Common myeloid progenitor, CD34-positive (primary cell): ENCODE results near the gene MAX.
A peak's percentile ranks its signal among the peaks of the same experiment; 100 is the strongest.
"Not testable (repeated sequence)": the region's sequence is repeated elsewhere in the genome, so short reads cannot be mapped to it uniquely, and the experiment has no call there.

Source experiments
- CTCF ChIA-PET: fragments of 350-600 bp; sonication (Branson Sonifier 250); formaldehyde crosslinking; loops from one replicate; lab custom pipeline; 2021; ENCODE audit warnings: antibody characterized with exemption; lab: Charles Lee
- POLR2A ChIA-PET: fragments of 350-600 bp; sonication (Branson Sonifier 250); formaldehyde crosslinking; loops from one replicate; lab custom pipeline; 2021; ENCODE audit warnings: antibody characterized with exemption; lab: Charles Lee
- DNase-seq, 3 donors: peaks; one replicate each; pipeline versions ENCODE4 v3.0.0 to v3.0.0-alpha.2; 2013
- H3K27ac ChIP-seq, 2 experiments: 1 replicate in 1 of 2; 2 replicates in 1 of 2; pipeline ENCODE4 v1.7.0; 2013; ENCODE audit warnings: inconsistent platforms in 2 of 2, low read length in 2 of 2, mild to moderate bottlenecking in 2 of 2, low read depth in 1 of 2, moderate library complexity in 1 of 2; ENCODE audit not compliant: severe bottlenecking in 2 of 2, insufficient read depth in 1 of 2, poor library complexity in 1 of 2
- H3K27me3 ChIP-seq, 5 experiments: replicated peaks in 2 of 5; 1 replicate in 3 of 5; 2 replicates in 2 of 5; pipeline versions ENCODE4 v1.6.1 to v1.7.0; 2013; ENCODE audit warnings: low read length in 4 of 5, mild to moderate bottlenecking in 2 of 5, moderate library complexity in 2 of 5, inconsistent platforms in 1 of 5; ENCODE audit not compliant: insufficient read depth in 5 of 5, control insufficient read depth in 4 of 5
- H3K36me3 ChIP-seq, 4 experiments: 1 replicate in 2 of 4; 2 replicates in 2 of 4; pipeline versions ENCODE4 v1.6.1 to v1.7.0; 2013; ENCODE audit warnings: low read length in 3 of 4, control low read depth in 1 of 4, mild to moderate bottlenecking in 1 of 4; ENCODE audit not compliant: control insufficient read depth in 4 of 4, insufficient read depth in 4 of 4
- H3K4me1 ChIP-seq, 4 experiments: 1 replicate in 3 of 4; 2 replicates in 1 of 4; pipeline versions ENCODE4 v1.6.1 to v1.7.1; 2013; ENCODE audit warnings: low read length in 3 of 4, mild to moderate bottlenecking in 3 of 4, control low read depth in 1 of 4, inconsistent platforms in 1 of 4, moderate library complexity in 1 of 4; ENCODE audit not compliant: control insufficient read depth in 4 of 4, insufficient read depth in 4 of 4; ENCODE audit errors: control extremely low read depth in 1 of 4
- H3K4me3 ChIP-seq, 7 experiments: 1 replicate in 4 of 7; 2 replicates in 3 of 7; pipeline versions ENCODE4 v1.5.1 to v1.7.0; 2013; ENCODE audit warnings: mild to moderate bottlenecking in 7 of 7, low read length in 6 of 7, moderate library complexity in 6 of 7, inconsistent platforms in 2 of 7, low read depth in 2 of 7, control low read depth in 1 of 7; ENCODE audit not compliant: insufficient read depth in 4 of 7, control insufficient read depth in 1 of 7; ENCODE audit errors: extremely low read depth in 1 of 7
- H3K9me3 ChIP-seq, 5 experiments: 1 replicate in 4 of 5; 2 replicates in 1 of 5; pipeline versions ENCODE4 v1.6.1 to v1.7.1; 2013; ENCODE audit warnings: low read length in 4 of 5, mild to moderate bottlenecking in 2 of 5, inconsistent platforms in 1 of 5, low read depth in 1 of 5, moderate library complexity in 1 of 5; ENCODE audit not compliant: control insufficient read depth in 4 of 5, insufficient read depth in 2 of 5; ENCODE audit errors: control extremely low read depth in 1 of 5
- WGBS: methylation state at CpG from one replicate; pipeline ENCODE4 v1.1.5; 2013; ENCODE audit not compliant: insufficient coverage; 5-methylcytosine and 5-hydroxymethylcytosine counted together

MAX gene

GRCh38 chr14:65096323-65097089 lies 5.8 kb downstream of the MAX start:
- Histone ChIP-seq H3K4me3 (peak overlapping the region in 2 of 7 experiments; percentile 14 to 45), H3K9me3 (no peaks in the 10 kb centered on the region), H3K27ac (peak overlapping the region in 1 of 2 experiments; percentile 44), H3K36me3 (peaks cover 31 to 71% (median 44%) of the 10 kb centered on the region in 4 experiments), H3K4me1 (peaks cover 35 to 62% (median 41%) of the 10 kb centered on the region in 4 experiments), H3K27me3 (no peaks in the 10 kb centered on the region)
- CTCF ChIA-PET, result interaction anchor here (1.4 kb wide), 1 partner anchor 20 kb away, joined by 3 read pairs; no protein-coding TSS in a partner anchor
- WGBS, result 97% methylated on average over 3 of the region's 6 CpGs
- POLR2A ChIA-PET, result no interaction called here
- DNase-seq, result peak in 1 of 3 donors; percentile 28

- peak overlapping the region in 1 of 2 experiments; percentile 44 for H3K27ac ChIP-seq
- ChIA-PET POLR2A (no interaction called here), CTCF (interaction anchor here (1.4 kb wide), 1 partner anchor 19 kb away, joined by 3 read pairs; no protein-coding TSS in a partner anchor)
- H3K4me1 ChIP-seq, result peaks cover 31 to 57% (median 37%) of the 10 kb centered on the region in 4 experiments
- peak overlapping the region in 2 of 7 experiments; percentile 14 to 45 for H3K4me3 ChIP-seq
- no peaks in the 10 kb centered on the region for H3K9me3 ChIP-seq
- H3K36me3 ChIP-seq, result peaks cover 38 to 79% (median 50%) of the 10 kb centered on the region in 4 experiments
- no peaks in the 10 kb centered on the region for H3K27me3 ChIP-seq
- DNase-seq, result no peak
- WGBS, result 40% methylated on average over 1 of the region's 3 CpGs
Measured at GRCh38 chr14:65095633-65096205, 6.6 kb downstream of the MAX start.

GRCh38 chr14:65092349-65092748 lies 10.0 kb downstream of the MAX start:
- peaks cover 7 to 25% (median 18%) of the 10 kb centered on the region in 4 experiments for H3K4me1 ChIP-seq
- ChIA-PET POLR2A (no interaction called here), CTCF (interaction anchor here (1.3 to 2.4 kb wide), 2 partner anchors 11 to 73 kb away, joined by 3 to 9 read pairs; no protein-coding TSS in a partner anchor)
- no CpG with 5 or more reads among the region's 2 CpGs for whole genome bisulfite sequencing
- DNase-seq, result no peak
- H3K27me3 ChIP-seq, result no peaks in the 10 kb centered on the region
- no peak overlapping the region for H3K27ac ChIP-seq
- peaks cover 5 to 19% (median 13%) of the 10 kb centered on the region in 5 experiments for H3K9me3 ChIP-seq
- H3K36me3 ChIP-seq, result peaks cover 60 to 100% (median 78%) of the 10 kb centered on the region in 4 experiments
- no peak overlapping the region for H3K4me3 ChIP-seq

- POLR2A ChIA-PET, H3K27ac ChIP-seq, H3K4me3 ChIP-seq, H3K4me1 ChIP-seq, DNase-seq, CTCF ChIA-PET, H3K27me3 ChIP-seq: not testable (repeated sequence)
- Histone ChIP-seq H3K36me3 (peaks cover 54 to 96% (median 76%) of the 10 kb centered on the region in 4 experiments), H3K9me3 (peaks cover 6 to 29% (median 22%) of the 10 kb centered on the region in 5 experiments)
- WGBS, result 100% methylated on average over 7 of the region's 8 CpGs
Measured at GRCh38 chr14:65087835-65088234, 14.5 kb downstream of the MAX start.

- H3K27ac ChIP-seq, CTCF ChIA-PET, H3K4me3 ChIP-seq, DNase-seq, H3K27me3 ChIP-seq, POLR2A ChIA-PET, H3K4me1 ChIP-seq: not testable (repeated sequence)
- 100% methylated on average over 2 of the region's 4 CpGs for WGBS
- H3K36me3 ChIP-seq, result peaks cover 52 to 96% (median 73%) of the 10 kb centered on the region in 4 experiments
- H3K9me3 ChIP-seq, result peaks cover 6 to 29% (median 22%) of the 10 kb centered on the region in 5 experiments
Measured at GRCh38 chr14:65086686-65087085, 15.6 kb downstream of the MAX start.

- no CpG with 5 or more reads among the region's 6 CpGs for WGBS
- CTCF ChIA-PET, result interaction anchor here (0.5 kb wide), 2 partner anchors 71 to 95 kb away, joined by 3 to 4 read pairs; no protein-coding TSS in a partner anchor
- no peak for DNase-seq
- Histone ChIP-seq H3K4me3 (no peak overlapping the region), H3K27me3 (no peaks in the 10 kb centered on the region), H3K36me3 (peaks cover 44 to 96% (median 67%) of the 10 kb centered on the region in 4 experiments), H3K4me1 (peaks cover 0 to 10% (median 5%) of the 10 kb centered on the region in 4 experiments), H3K27ac (no peak overlapping the region), H3K9me3 (peaks cover 6 to 29% (median 22%) of the 10 kb centered on the region in 5 experiments)
- POLR2A ChIA-PET, result interaction anchor here (0.7 kb wide), 1 partner anchor 19 kb away, joined by 3 read pairs; no protein-coding TSS in a partner anchor
Measured at GRCh38 chr14:65084554-65085505, 17.5 kb downstream of the MAX start.
